ENCODE results near the gene DAND5. TPM values are rescaled to one million over a fixed set of nuclear protein-coding genes. Genes with fewer than 3 reads are reported as not detected.

DAND5 gene
- total and polyA plus RNA-seq, 10 of the 15 experiments (the other 5 are each of a cell fraction or from before 2014, with no cell fraction given) = 0.06 to 0.15 (median 0.12) TPM; not detected in 5

DNA sequence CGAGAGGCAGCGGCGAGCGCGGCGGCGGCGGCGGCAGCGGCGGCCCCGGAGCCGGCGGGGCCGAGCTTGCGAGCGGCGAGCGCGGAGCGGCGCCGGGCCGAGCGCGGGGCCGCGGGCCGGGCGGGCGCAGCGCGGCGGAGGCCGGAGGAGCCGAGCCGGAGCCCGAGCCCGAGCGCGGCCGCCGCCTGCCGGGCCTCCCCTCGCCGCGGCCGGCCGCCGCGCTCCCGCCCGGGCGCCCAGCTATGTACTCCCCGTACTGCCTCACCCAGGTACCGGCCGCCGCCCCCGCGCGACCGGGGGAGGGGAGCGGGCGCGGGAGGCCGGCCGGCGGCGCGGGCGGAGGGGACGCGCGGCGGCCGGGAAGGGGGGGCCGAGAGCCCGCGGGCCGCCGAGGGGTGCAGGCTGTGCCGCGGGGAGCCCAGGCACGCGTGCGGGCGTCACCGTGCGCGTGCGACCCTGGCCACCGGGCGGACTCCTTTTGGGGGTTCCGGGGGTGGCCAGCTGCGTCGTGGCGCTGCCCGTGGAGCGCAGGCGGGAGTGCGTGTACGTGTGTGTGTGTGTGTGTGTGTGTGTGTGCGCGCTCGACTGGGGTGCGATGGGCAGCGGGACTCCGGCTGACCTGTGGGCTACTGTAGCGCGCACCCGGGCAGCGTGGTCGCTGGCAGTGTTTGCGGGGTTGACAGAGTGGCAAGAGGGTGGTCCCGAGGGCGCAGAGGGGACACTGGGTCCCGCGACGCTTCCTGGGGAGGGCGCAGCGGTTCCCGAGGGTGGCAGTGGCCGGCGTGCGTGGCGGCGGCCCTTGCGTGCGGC is 26.4 kb downstream of the DAND5 start:
- H3K79me2 ChIP-seq (ENCODE audit: control insufficient read depth, insufficient read depth, low read length) = no peaks in the 10 kb centered on the region
- ChIA-PET SMC1A (ENCODE audit: uncharacterized antibody, unreplicated experiment) (no interaction called here), POLR2A (no interaction called here), RAD21 (ENCODE audit: unreplicated experiment) (no interaction called here), CTCF (no interaction called here)
- WGBS (ENCODE audit: insufficient coverage, insufficient replicate concordance, low lambda C conversion rate, missing lambda C conversion rate) = 22% methylated on average over 33 of the region's 129 CpGs
- H3K27ac ChIP-seq (ENCODE audit: control insufficient read depth, insufficient read depth) = no peak overlapping the region
- no peaks in the 10 kb centered on the region for H3K9me3 ChIP-seq (replicated peaks; ENCODE audit: control insufficient read depth, insufficient read depth, low read length)
- BruUV-seq (replicated peaks) = no TSS peak
- H4K20me1 ChIP-seq (ENCODE audit: control insufficient read depth, insufficient read depth) = no peaks in the 10 kb centered on the region
- in situ Hi-C loops (cut with MboI) (no loop called here), intact Hi-C loops (cut with micrococcal nuclease; ENCODE audit: unreplicated experiment) (no loop called here)
- H3K4me1 ChIP-seq (ENCODE audit: control insufficient read depth, insufficient read depth, low read length) = no peaks in the 10 kb centered on the region
- no peak overlapping the region for H3K4me3 ChIP-seq
- no peak overlapping the region for H3K9ac ChIP-seq (ENCODE audit: control insufficient read depth, insufficient read depth, low read length)
- peak overlapping the region; percentile 48; the same call in 1 of the 2 replicates for H3K4me2 ChIP-seq (ENCODE audit: control insufficient read depth, insufficient read depth)
- DNase-seq (ENCODE audit: low read depth, low spot score) (no peak), FAIRE-seq (no peak), ATAC-seq (no peak)
- TF ChIP-seq GATAD2B (conservative IDR thresholded peaks at IDR 0.05; ENCODE audit: low read depth) (0 out of 2 replicates have a peak, but pooled peaks have one; percentile 18), RB1 (IDR thresholded peaks at IDR 0.05; ENCODE audit: borderline replicate concordance) (no peak), BHLHE40 (IDR thresholded peaks at IDR 0.05; ENCODE audit: borderline replicate concordance in 1 of 2, low read depth in 2 of 2, low read length in 1 of 2) (peak in 1 of 2 experiments; percentile 62; a peak in 1 of 4 replicates), MTA2 (IDR thresholded peaks at IDR 0.05; ENCODE audit: low read depth) (no peak), ZBTB11 (CRISPR knock-in tag; IDR thresholded peaks at IDR 0.05) (no peak), POU2F2 (IDR thresholded peaks at IDR 0.05; ENCODE audit: borderline replicate concordance, low read depth, low read length) (no peak), EGR1 (IDR thresholded peaks at IDR 0.05; ENCODE audit: borderline replicate concordance in 1 of 2, low read depth in 2 of 2, low read length in 2 of 2) (peak in 1 of 2 experiments; percentile 43; a peak in 2 of 3 replicates), SMARCA5 (IDR thresholded peaks at IDR 0.05) (no peak)
- no peak overlapping the region for H2AFZ ChIP-seq (ENCODE audit: control insufficient read depth, low read depth, low read length)
- peaks cover 4 to 6% of the 10 kb centered on the region in 2 experiments; a peak in 3 of 4 replicates for H3K27me3 ChIP-seq (replicated peaks in 1 of 2; ENCODE audit: control insufficient read depth in 2 of 2, insufficient read depth in 2 of 2, low read length in 1 of 2)
- no peaks in the 10 kb centered on the region for H3K36me3 ChIP-seq (ENCODE audit: control insufficient read depth in 2 of 2, insufficient read depth in 2 of 2, low read length in 1 of 2)

Measured in GM12878 (cell line).